Inflammatory macrophage treated with lipopolysaccharide for 1 hour (primary cell): ENCODE measurements around the gene HOXB6.

Experiments used
- DNase-seq, 2 donors: peaks; one replicate each; pipeline ENCODE4 v3.0.0-alpha.2; 2020 to 2022

The HOXB6 gene

DNA sequence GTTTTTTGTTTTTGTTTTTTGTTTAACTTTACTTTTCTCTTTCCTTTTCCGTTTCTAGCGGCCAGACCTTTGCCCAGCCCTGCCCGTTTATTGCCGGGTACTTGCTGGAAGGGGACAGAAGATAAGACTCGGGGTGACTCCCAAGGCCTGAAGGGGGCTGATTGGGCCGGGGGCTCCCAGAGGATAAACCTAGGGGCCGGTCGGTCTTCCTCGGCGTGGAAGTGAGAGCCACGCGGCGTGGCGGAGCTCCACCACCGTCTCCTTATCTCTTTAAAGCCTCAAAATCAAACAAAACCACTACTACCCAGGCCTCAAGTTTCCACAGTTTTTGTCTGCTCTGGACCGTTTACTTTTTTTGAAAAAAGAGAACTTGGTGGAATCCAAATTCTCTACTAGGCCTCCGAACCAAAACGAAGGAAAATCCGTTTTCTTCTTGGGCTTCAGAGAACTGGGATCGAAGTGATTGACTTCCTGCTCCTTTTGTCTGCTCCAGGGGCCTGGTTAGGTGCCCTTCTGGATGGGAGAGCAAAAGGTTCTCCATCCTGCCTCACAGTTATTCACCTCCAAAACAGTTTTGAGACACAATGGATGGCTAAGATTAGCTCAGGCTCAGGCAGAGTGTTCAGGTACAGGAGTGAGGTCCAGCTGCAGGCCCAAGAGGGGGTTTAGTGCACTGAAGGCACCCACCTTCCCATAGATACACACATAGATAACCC, 29.9 kb upstream of the HOXB6 start:
- no peak for DNase-seq

DNA sequence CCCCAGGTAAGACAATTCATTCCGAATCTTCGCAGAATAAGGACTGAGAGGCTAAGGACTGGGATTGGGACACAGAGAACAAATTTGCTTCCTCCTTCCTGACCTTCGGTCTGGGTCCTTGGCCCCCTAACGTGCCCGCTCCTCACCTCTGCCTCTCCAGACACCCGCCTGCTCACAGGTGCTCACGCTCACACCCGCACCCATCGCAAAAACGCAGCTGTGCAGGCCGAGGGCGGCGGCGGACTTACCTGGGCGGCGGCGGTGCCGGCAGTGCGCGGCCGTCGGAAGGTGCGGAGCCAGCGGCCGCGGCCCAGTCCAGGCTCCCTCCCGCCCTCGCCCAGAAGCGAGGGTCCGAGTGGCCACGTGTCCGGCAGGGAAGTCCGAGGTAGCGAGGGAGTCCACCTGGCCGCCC, 28.5 kb upstream of the HOXB6 start:
- no peak for DNase-seq

DNA sequence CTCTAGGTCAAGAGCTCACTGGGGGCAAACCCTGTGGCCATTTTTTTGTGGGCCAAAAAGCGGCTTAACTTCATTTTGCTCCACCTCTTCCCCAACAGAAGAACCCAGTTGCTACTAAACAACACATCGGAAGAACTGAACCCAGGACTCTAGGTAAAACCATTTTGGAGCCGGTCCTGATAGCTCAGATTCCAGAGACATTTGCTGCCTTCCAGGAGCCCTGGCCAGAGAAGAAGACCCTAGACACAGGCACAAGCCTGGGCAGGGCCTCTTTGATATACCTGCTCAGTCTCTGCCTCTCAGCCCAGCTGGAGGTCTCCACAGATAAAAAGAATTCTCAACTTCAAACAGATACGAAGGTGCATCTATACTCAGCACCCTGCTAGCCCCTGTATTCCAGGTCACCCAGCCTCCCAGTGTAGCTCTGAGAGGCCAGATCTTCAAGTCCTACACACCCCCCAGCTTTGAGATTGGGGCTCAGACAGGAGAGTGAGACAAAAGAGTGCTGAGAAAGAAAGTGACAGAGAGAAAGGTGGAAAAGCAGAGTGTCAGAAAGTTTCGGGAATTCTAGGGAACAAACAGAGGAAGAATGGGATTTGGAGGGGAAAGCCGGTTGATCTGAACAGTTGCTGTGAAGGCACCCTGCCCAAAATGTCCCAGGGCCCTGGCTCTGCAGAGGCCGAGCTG, 27.9 kb upstream of the HOXB6 start:
- DNase-seq: no peak

DNA sequence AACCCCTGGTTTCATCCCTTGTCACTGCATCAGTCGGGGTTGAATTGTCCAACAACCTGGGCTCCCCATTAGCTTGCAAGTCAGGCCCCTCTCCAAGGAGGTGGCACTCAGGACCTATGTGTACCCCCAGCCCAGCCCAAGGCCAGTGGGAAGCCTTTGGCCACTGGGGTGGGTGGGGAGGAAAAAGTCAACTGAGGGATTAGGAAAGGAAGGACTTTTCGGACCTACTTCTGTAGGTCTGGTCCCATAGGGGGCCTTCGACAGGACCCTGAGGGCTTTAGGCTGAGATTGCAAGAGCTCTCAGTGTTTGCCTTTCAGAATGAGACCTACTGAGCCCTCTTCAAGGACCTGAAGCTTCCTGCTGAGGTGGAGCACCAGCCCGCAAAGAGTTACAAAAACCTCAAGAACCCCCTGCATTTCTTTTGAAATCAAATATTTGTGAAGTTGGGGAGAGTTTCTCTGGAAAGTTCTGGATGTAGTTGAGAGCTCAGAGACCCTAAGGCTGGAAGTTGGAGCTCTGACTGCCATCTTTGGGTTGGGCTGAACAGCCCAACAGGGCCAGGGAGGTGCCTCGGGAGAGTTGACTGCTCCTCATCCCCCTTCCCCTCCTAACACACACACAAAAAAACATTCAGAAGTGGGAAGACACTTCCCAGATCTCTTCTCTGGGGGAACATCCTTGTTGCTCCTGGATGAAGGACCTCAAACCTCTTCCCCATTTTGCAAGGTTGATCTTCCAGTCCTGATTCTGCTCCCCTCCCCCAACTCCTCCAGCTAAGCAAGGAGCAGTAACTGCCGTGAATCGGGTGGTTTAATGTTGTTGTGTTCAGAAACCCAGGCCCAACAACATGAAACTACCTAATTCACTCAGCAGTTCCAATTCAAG, 27.1 kb upstream of the HOXB6 start:
- DNase-seq: no peak

DNA sequence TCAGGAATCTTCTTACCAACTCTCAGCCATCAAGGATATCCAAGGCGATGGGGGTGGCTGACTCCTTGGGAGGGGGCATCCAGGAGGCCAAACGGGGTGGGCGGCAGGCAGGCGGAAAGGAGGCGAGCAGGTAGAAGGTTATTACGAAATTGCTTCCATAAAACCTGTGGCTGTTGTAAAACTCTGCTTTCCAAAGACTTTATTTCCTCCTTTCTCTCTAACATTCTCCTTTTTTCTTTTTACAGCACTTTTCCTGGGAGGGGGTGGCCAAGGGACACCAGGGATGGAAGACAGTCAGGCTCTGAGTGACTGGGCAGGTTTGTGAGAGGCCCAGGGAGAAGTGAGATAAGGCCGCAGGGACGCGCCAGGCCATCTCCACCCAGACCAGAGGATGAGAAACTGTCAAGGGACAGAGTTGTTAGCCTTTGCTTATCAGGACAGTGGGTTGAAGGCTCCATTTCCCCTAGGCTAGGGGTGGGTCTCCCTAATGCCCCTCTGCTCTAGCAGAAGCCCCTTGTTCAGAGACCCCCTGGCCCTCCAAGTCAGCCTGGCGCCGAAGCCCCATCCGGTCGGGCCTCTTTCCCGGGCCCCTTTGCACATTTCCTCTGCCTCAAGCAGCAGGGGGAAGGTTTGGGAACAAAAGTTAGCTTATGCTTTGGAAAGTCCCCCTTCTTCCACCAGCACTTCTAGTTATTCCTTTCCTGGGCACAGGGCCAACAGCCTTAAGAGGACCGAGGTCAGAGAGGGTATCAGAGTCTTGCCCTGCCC, 26.3 kb upstream of the HOXB6 start:
- no peak for DNase-seq

DNA sequence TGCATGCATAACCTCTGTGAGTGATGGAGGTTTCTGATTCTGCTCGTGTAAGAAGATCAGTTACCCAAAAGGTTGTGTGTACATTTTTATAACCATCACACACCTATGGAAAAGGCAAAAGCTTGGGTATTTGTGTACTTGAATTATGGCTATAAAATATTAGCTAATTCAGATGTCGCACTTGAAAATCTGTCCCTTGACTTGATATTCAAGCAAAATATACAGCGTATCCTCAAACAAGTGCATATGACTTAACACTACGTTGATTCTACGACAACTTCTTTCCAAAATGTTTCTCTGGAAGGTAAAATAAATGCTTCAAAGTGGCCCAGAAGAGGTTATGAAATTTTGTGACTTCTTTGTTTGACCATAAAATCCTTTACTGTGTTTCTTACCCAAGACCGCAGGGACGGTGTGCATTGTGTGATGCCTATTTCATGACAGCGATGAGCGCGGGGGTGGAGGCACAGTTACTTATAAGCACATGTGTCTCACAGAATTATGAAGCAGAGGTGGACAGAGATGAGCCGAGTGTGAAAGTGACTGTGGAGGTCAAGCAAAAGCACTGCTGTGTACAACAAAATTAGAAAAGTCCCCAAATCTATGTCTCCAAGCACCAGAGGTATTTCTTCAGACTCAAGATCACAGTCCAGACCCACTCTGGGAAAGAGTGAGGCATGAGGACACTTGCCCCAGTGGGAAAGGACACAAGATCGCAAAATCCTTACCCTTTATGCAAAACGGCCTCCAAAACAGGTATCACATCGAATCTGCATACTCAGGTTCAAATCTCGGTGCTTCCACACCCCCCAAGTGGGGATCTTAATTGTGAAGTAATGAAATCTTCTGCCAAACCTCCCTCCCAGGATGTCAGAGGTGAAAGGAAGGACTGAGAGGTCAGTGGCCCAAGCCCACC, 25.5 kb upstream of the HOXB6 start:
- no peak for DNase-seq

DNA sequence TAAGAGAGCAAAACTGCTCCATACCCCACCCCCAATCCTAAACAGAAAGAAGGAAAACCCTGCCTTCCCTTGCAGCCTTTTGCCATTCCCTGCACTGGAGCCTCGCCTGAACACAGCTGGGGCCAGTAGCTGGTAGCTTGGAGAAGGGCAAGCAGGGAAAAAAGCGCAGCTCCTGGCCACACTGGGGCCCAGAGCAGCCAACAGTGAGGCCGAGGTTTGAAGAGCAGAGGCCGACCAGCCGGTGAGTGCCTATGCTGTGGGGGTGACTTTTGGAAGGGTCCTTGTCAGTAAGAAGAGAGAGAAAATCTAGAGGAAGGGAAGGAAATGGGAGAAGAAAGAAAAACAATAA, 24.6 kb upstream of the HOXB6 start:
- DNase-seq: no peak

DNA sequence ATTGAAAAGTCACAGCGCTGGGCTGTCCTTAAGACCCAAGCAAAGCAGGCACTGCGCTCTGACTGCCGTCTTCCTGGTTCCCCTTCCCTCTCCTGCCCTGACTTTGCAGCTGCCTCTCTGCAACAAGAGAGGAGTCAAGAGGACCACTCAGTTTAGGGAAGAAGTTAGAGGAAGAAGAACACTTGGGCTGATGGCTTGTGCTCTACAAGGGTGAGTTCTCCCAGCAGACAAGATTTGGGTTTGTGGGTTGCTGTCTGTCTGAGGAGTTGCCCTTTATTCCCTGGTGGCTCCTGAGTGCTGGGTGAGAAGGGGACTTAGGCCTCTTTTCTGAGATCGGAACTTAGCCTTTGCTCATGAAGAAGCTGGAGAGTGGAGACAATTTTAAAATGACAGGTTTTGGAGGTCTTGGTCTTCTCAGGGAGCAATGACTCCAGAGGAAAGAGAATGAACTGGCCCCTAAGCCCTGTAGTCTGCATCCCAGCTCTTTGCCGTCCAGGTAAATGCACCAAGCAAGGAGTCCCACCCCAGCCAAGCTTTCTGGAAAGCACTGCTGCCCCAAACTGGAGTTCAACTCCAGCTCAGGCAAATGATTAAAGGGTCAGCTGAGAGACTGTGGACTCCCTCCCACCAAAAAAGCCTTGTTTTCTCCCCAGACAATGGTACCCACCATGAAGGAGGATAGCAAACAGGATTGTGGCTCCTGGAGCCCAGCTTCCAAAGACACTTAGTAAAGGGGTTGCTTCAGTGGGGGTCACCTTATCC, 24.0 kb upstream of the HOXB6 start:
- DNase-seq: no peak

DNA sequence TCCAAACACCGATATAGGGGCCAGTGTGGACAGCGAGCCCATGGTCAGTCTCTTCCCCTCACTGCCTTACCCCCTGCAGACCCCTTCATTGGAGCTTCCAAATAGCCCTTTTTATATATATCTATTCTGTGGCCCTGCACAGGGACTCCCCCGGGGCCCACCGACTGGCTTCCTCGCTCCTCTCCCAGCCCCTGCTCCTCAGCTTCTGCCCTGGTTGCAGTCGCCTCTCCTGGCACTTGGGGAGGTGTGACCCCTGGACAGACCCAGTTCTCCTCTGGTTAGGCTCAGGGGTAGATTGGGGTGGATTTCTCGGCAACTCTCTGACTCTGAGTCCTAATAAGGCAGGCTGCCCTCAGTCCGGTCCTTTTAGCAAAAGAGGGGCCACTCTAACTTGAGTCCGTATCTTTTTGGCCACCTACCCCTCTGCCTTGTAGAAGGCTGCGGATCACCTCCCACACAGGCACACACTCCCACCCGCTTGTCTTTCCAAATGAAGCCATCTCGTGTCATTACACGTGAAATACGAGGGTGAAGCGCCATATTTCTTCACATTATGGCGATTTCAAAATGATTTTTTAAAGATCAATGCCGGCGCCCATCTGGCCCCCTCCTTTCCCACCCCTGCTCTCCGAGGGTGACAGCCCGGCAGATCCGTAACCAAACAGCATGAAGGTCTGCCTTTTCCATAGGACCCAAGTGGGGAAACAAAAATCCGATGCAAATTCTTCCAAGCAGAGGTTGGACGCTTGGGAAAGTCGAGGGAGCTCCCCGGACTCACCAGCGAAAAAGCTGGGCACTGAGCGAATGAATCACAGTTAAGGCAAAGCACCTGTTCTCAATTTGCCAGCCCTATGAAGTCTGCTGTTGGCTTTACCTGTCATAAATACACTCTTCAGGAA, 23.1 kb upstream of the HOXB6 start:
- DNase-seq: no peak

DNA sequence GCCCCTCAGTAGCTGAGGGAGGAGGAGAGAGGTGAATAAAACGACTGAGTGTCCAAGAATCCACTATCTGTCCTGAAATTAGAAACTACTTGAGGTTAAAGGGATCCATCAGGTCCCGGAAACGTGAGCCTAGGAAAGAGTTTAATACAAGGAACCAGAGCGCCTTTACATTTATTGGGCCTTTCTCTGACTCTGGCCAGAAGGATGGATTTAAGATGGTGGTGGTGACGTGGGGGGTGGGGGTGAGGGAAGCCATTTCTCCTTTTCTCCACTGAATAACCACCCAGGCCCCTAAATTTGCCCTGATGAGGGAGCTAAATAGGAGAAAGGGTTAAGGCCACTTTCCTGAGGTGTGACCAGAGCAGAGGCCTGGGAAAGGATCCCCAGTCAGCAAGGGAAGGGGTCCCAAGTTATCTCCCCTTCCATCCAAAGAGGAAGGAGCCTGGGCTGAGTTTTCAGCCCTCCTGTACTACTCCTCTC, 22.4 kb upstream of the HOXB6 start:
- no peak for DNase-seq

DNA sequence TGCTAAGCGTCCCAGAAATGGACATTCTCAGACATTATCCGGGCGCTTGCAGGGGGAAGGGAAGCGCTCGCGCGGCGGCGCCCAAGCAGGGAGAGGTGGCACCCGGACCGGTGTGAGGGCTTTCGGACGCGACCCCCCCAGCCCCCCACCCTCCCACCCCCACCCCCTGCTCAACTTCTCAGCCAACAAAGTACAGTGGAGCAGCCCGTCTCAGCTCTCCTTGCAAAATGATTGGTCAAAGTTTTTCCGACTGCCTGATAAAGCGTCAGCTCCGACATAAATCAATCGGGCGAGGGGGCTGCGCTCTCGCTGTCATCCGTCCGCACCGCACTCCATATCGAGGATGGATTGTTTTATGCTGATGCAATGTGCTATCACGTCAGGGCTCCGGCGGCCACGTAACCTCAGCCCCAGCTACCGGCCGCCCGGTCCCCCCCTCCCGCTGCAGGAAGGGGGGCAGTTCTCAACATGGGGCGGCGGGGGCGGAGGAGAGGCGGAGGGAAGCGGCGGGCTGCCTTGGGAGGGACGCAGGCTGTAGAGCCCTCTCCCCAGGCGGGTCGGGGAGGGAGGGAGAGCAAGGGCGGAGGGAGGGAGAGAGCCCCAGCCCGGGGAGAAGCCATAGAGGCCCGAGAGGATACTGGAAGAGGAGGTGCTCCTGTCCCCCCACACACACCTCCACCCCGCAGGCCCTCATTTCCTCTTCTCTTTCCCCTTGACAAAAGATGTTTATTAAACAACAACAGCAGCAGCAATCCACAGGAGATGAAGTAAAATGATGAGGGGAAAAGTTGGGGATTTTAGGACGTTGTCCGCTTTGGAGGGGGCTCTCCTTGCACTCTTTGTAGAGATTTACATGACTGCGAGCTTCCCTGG, 21.7 kb upstream of the HOXB6 start, which contains the start of gene HOXB9:
TSS of gene HOXB9 (minus strand) at position 114 of the 873 bp plus-strand sequence. CDS start at position 25, 89 bp downstream.
- DNase-seq: no peak

DNA sequence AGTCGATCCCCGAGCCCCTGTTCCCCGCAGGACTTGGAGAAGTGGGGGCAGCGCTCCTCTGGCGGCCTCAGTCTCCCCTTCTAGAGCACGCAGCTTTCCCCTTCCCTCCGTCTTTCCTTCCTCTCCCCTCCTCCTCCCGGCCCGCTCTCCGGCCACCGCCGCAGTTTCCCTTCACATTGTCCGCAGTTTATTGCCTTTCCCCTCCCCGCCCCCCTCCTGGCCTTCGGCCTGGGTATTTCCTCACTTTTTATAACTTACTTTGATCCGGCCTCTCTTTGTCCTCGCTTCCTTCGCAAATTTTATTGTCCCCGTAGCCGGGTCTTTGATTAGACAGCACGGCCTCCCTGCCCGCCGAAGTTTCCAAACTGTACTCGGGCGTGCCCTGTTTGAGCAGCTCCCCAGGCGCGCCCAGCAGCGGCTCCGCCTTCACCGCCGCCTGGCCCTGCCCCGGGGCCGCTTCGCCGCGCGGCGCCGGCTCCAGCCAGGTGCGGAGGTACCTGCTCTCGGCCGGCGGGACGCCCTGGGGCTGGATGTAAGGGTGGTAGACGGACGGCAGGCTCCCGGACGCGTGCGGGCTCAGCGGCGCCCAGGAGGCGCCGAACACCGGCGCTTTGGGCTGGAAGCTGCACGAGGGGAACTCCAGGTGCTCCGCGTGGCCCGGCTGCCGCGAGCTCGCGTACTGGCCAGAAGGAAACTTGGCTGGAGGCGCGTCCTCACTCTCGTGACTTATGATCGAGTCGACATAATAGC, 20.9 kb upstream of the HOXB6 start:
- DNase-seq: no peak

DNA sequence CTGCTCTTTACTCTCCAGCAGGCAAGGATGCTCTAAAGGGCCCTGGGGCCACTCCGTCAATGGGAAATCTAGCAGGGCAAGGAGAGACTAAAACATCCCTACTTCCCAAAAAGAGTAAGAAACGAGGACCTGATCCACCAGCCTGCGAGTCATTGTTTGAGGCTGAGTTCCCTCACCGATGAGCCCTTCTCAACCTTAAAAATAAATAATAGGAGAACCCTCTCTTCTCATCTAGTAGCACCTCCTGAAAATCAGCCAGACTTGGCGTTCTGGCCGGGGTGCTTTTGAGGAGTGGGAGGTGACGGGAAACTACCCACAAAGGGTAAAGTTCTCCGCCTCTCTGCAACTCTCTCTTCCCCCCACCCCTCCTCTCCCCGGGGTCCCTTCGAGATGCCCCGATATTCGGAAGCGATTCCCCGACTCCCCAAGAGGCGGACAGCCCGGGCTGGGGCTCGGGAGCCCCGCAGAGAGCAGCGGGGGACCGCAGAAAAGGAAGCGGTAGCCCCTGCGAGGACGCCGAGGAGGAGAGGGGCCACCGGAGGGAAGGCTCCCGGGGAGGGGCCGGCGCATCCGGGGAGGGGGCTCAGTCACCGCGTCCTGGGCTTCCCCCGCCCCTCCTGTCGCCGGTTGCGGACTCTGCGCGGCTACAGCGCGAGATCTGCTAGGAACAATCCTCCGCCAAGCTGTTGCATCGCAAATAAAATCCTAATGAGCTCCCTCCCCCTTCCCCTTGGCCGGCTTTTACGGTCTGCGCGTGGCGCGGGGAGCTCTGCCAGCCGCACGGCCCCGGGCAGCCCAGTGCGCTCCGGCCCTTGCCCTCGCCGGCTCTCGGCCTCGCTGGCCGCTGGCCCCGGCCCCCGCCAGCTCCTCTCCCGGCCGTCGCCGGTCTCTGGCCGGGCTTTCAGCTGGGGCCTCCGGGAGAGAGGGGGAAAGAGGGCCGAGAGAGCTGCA, 20.0 kb upstream of the HOXB6 start:
- no peak for DNase-seq

DNA sequence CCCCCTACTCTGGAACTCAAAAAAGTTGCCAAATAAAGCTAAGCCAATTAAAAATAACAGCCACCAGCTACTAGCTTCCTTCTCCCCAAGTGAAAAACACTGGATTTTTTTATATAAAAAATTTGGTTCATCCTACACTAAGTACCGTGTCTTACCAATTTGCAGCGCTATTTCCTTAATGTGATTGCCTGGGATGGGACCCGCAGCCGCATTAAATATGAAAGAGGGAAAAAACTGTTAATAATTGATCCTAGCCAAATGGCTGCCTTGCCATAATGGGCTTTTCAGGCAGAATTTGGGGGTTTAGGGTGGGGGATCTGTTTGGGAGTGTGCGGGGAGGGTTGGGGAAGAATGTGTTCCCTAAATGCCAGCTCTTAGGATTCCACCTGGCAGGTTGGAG, 19.3 kb upstream of the HOXB6 start:
- no peak for DNase-seq

DNA sequence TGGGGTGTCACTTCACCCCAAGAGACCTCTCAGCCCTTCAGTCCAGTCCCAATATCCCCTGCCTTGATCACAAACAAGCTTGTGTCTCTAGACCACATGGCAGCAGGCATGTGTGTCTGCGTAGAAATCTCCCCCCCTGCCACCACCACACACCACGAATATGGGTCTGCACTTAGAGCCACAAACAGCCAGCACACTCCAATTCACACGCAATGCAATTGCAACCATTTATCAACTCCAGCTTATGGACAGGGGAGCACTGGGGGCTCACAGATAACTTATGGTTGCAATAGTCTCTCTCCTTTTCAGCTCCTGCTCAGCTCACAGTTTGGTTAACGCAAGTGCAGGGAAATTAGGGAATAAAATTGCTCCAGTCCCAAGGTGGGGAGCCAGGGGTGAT, 18.8 kb upstream of the HOXB6 start:
- no peak for DNase-seq

DNA sequence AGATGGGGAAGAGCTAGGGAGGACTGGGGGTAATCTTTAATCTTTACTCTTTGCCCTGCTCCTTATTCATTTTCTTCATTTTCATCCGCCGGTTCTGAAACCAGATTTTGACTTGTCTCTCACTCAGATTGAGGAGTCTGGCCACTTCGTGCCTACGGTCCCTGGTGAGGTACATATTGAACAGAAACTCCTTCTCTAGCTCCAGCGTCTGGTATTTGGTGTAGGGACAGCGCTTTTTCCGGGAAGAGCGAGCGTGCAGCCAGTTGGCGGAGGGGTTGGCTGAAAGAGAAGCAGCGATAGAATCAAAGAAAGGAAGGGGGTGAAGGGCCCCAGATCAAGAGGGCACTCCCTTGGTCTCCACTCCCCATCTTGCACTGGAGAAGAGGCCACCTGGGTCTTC, 18.1 kb upstream of the HOXB6 start:
- no peak for DNase-seq
